Colonic mucosa (tissue), 4 donors: ENCODE data around the gene TAF8. TPM values are rescaled to one million over a fixed set of nuclear protein-coding genes. Genes with fewer than 3 reads are reported as not detected.
A peak's percentile ranks its signal among the peaks of the same experiment; 100 is the strongest.

ENCODE experiments used
- DNase-seq: peaks from one replicate; pipeline ENCODE4 v3.0.0-alpha.2; 2020
- H3K27ac ChIP-seq: fragments of 200-600 bp; one replicate; pipeline ENCODE4 v1.8.0; 2021
- H3K27me3 ChIP-seq: fragments of 200-600 bp; one replicate; pipeline ENCODE4 v1.8.0; 2021
- H3K36me3 ChIP-seq: fragments of 200-600 bp; one replicate; pipeline ENCODE4 v1.8.0; 2021
- H3K4me1 ChIP-seq: fragments of 200-600 bp; one replicate; pipeline ENCODE4 v1.8.0; 2021; ENCODE audit warnings: mild to moderate bottlenecking
- H3K4me3 ChIP-seq: fragments of 200-600 bp; one replicate; pipeline ENCODE4 v1.8.0; 2021
- H3K9ac ChIP-seq, 2 donors: one replicate each; pipeline ENCODE4 v1.7.0; 2013; ENCODE audit warnings: control low read depth in 2 of 2, low read depth in 2 of 2, low read length in 2 of 2
- H3K9me3 ChIP-seq: fragments of 200-600 bp; one replicate; pipeline ENCODE4 v1.8.0; 2021
- intact Hi-C: fragments of 100-400 bp; cut with DNase I; formaldehyde crosslinking; loops from one replicate; pipeline ENCODE4 v1.14.1; 2022
- total RNA-seq, 2 donors: library from RNA; stranded (reverse); fragmentation: NEBNext Ultra II Directional in 1 of 2; extraction: Animal tissue kit (Norgen Biotek cat#: 25700) in 1 of 2; gene quantifications; one replicate each; pipeline ENCODE4 v1.2.1, GENCODE V29; 2021
- TF ChIP-seq, protein P1 (sequence below): fragments of 200-600 bp; IDR thresholded peaks from one replicate; pipeline ENCODE4 v1.8.0; 2022; ENCODE audit warnings: antibody characterized with exemption, mild to moderate bottlenecking
- donor health status: healthy.
- donor health status: DM: no; HTN: no; CAD: no.
- donor health status: DM: no; HTN: no; CAD: no.

Gene TAF8
- total RNA-seq, 2 donors from 2014 or later = 20.5 to 21.2 TPM

DNA sequence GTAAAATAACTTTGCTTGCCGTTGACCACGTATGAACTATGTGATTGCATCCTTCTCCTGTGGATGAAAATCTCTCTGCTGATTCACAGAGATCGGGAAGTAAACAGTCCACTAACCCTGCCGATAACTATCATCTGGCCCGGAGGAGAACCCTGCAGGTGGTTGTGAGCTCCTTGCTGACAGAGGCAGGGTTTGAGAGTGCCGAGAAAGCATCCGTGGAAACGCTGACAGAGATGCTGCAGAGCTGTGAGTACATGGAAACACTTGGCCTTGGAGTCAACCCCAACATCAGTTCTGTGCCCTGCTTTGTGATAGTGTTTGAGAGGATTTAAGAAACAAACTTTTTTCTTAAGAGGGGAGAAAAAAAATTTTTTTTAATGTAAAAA is 937 bp downstream of the TAF8 start:
- H3K27me3 ChIP-seq = no peaks in the 10 kb centered on the region
- peak overlapping the region; percentile 25 to 78 for H3K9ac ChIP-seq
- peaks cover under 1% of the 10 kb centered on the region for H3K36me3 ChIP-seq
- H3K4me1 ChIP-seq = peaks cover 11% of the 10 kb centered on the region
- peak overlapping the region; percentile 57 for H3K4me3 ChIP-seq
- peak overlapping the region; percentile 81 for H3K27ac ChIP-seq
- TF ChIP-seq, protein P1, sequence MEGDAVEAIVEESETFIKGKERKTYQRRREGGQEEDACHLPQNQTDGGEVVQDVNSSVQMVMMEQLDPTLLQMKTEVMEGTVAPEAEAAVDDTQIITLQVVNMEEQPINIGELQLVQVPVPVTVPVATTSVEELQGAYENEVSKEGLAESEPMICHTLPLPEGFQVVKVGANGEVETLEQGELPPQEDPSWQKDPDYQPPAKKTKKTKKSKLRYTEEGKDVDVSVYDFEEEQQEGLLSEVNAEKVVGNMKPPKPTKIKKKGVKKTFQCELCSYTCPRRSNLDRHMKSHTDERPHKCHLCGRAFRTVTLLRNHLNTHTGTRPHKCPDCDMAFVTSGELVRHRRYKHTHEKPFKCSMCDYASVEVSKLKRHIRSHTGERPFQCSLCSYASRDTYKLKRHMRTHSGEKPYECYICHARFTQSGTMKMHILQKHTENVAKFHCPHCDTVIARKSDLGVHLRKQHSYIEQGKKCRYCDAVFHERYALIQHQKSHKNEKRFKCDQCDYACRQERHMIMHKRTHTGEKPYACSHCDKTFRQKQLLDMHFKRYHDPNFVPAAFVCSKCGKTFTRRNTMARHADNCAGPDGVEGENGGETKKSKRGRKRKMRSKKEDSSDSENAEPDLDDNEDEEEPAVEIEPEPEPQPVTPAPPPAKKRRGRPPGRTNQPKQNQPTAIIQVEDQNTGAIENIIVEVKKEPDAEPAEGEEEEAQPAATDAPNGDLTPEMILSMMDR = no peak
- no peak for DNase-seq
- intact Hi-C loops = no loop called here
- H3K9me3 ChIP-seq = no peaks in the 10 kb centered on the region

DNA sequence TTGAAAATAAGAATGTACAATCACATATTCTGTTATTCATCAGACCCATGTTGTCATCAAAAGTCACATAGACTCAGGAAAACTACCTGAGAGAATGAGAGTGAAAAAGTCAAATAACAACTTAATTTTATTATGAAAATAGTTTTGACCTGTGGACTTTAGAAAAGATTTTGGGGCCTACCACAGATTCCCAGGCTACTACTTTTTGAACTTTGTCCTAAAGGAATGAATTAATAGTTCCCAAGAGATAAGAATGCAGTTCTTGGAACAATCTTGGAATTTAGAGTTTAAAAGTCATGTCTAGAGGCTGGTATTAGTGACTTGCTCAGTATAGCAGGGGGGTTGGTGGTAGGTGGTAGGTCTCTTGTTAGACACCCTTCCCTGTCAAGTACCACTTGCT is 3.3 kb downstream of the TAF8 start:
- Histone ChIP-seq H3K9ac (no peak overlapping the region), H3K27ac (no peak overlapping the region), H3K9me3 (no peaks in the 10 kb centered on the region), H3K4me3 (no peak overlapping the region), H3K27me3 (no peaks in the 10 kb centered on the region), H3K36me3 (peaks cover 24% of the 10 kb centered on the region), H3K4me1 (peaks cover 8% of the 10 kb centered on the region)
- DNase-seq = no peak
- TF ChIP-seq, protein P1 = no peak
- intact Hi-C loops = no loop called here

DNA sequence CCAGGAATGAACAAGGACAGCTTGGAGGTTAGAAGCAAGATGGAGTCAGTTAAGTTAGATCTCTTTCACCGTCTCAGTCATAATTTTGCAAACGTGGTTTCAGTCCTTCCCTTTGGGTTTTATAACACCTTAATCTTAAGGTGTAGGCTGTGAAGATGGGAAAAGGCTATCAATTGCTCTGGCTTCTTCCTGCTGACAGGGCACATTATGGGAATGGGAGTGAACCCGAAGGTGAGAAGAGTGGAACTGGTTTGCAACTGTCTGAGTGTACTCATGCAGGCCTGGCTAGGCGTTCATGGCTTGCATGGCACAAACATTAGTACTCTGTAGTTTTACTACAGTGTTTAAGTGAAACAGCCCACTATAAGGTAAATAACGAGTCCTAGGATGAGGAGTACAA is 9.4 kb downstream of the TAF8 start:
- TF ChIP-seq, protein P1 = no peak

DNA sequence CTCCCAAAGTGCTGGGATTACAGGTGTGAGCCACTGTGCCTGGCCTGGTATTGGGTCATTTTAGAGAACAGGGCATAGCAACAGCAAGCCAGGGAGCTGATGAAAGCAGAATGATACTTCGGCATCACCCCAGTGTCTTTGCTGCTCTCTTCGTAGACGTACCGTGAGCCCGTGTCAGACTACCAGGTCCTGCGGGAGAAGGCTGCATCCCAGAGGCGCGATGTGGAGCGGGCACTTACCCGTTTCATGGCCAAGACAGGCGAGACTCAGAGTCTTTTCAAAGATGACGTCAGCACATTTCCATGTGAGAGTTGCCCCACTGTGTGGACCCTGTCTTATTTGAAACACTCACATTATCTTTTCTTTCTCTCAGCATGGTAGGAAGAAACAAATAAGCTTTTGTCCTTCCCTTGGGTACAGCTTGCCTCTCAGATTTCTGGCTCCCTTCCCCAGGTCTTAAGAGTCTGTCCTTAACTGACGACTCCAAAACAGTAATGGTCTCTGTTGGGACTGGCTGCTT is 15.9 kb downstream of the TAF8 start:
- intact Hi-C loops = no loop called here
- H3K4me1 ChIP-seq = no peaks in the 10 kb centered on the region
- TF ChIP-seq, protein P1 = no peak
- no peak overlapping the region for H3K4me3 ChIP-seq
- DNase-seq = no peak
- no peaks in the 10 kb centered on the region for H3K9me3 ChIP-seq
- H3K27me3 ChIP-seq = no peaks in the 10 kb centered on the region
- no peak overlapping the region for H3K9ac ChIP-seq
- no peaks in the 10 kb centered on the region for H3K36me3 ChIP-seq
- H3K27ac ChIP-seq = no peak overlapping the region

More for the DNA sequence above, 9.4 kb downstream of the TAF8 start:
- Histone ChIP-seq H3K4me1 (no peaks in the 10 kb centered on the region), H3K4me3 (no peak overlapping the region), H3K27ac (no peak overlapping the region), H3K27me3 (no peaks in the 10 kb centered on the region), H3K9ac (no peak overlapping the region), H3K36me3 (peaks cover 26% of the 10 kb centered on the region), H3K9me3 (no peaks in the 10 kb centered on the region)
- no peak for DNase-seq
- intact Hi-C loops = no loop called here

DNA sequence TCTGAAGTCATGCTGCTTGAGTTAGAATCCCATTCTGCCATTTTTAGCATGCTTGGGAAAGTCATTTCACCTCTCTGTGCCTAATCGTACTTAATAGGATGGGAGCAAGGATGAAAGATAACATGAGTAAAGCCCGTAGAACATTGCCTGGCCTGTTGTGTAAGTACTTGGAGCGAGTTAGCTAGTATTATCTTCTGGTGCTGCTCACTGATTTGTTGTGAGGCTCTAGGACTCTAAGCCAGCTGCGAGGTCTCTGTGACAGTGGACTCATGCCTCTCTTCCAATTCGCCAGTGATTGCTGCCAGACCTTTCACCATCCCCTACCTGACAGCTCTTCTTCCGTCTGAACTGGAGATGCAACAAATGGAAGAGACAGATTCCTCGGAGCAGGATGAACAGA is 17.8 kb downstream of the TAF8 start:
- Histone ChIP-seq H3K27me3 (no peaks in the 10 kb centered on the region), H3K4me1 (no peaks in the 10 kb centered on the region), H3K9ac (no peak overlapping the region), H3K27ac (no peak overlapping the region), H3K36me3 (no peaks in the 10 kb centered on the region), H3K9me3 (no peaks in the 10 kb centered on the region), H3K4me3 (no peak overlapping the region)
- TF ChIP-seq, protein P1 = no peak
- intact Hi-C loops = no loop called here
- DNase-seq = no peak
